Measurements from ENCODE around the gene CD99L2.
"Not testable (repeated sequence)": the region's sequence is repeated elsewhere in the genome, so short reads cannot be mapped to it uniquely, and the experiment has no call there.

The CD99L2 gene

GRCh38 chrX:150849996-150850720 is 48.3 kb downstream of the CD99L2 start:
- no peak for FAIRE-seq

GRCh38 chrX:150849486-150849885 is 49.0 kb downstream of the CD99L2 start:
- FAIRE-seq, result no peak

- no peak for FAIRE-seq
Observed at GRCh38 chrX:150848914-150849365, 49.5 kb downstream of the CD99L2 start.

DNA sequence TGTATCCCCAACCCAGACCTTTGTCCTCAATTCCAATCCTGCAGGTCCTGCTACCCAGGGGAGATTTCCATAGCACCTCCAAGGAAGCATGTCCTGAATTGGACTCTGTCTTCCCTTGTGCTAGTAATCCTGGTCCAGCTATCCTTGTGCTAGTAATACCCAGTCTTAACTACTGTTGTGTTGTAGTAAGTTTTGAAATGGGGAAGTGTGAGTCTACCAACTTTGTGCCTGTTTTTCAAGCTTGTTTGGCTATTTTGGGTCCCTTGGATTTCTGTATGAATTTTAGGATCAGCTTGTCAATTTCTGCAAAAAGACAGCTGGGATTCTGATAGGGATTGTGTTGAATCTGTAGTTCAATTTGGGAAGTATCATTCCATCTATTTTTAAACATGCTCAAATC is 51.4 kb downstream of the CD99L2 start:
- no peak for FAIRE-seq

GRCh38 chrX:150846130-150846529 is 52.3 kb downstream of the CD99L2 start:
- no peak for FAIRE-seq

DNA sequence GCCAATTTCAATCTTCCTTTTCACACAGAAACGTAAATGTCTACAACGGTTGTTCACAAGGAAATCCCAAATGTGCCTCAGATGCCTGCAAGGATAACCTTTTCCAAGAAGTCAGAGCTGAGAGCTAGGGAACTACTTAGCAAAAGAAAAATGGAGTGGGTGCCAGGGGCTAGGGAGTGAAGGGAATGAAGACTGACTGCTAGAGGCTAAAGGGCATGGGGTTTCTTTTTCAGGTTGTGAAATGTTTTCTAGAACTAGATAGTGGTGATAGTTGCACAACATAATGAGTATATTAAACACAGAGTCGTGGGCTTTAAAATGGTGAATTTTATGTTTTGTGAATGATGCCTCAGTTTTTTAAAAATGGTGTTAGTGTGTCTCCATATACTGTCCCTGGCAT is 53.4 kb downstream of the CD99L2 start:
- no peak for FAIRE-seq

- FAIRE-seq, result no peak
Observed at GRCh38 chrX:150844016-150844415, 54.5 kb downstream of the CD99L2 start.

DNA sequence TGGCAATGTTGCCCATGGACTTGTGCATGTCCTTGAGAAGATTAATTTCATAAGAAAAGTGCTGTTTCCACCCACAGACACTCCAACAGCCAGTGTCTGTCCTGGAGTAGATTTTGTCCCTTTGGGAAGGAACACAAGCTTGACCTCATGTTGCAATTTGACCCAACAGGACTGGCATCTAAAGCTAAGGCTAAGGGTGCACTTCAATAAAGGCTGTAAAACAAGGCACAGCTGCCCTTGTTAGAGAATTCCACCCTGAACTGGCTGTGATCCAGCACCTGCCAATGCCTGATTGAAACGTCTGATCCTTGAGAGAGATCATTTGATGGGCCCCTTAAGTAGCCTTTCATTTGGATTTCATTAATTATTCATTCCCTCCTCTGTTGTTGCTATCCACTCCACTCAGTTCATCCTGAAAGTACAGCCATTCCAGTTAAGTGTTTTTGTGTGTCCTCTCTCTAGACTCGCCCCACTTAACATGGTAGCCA is 56.2 kb downstream of the CD99L2 start:
- FAIRE-seq, result no peak

- FAIRE-seq, result no peak
Observed at GRCh38 chrX:150841456-150842197, 56.8 kb downstream of the CD99L2 start.

- no peak for FAIRE-seq
Observed at GRCh38 chrX:150837845-150838244, 60.6 kb downstream of the CD99L2 start.

GRCh38 chrX:150834695-150835094 is 63.8 kb downstream of the CD99L2 start:
- no peak for FAIRE-seq

GRCh38 chrX:150833454-150834056 is 64.9 kb downstream of the CD99L2 start:
- no peak for FAIRE-seq

GRCh38 chrX:150831863-150832262 is 66.6 kb downstream of the CD99L2 start:
- peak; percentile 14 for FAIRE-seq

DNA sequence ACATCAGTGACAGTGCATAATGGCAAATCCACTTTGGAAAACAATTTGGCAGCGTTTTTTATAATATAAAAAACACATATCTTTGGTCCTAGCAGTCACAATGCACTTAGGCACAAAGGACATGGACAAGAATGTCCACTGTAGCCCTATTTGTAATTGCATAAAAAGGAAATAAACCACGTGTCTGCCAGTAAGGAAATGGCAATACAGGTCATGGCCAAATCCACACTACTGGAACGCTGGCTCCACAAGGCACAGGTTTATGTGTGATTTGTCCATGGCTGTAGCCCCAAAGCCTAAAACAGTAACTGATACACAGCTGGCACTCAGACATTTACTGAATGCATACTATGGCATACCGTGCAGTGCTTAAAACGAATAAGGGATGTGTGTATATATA is 69.7 kb downstream of the CD99L2 start:
- FAIRE-seq, result no peak

- FAIRE-seq, result not testable (repeated sequence)
Observed at GRCh38 chrX:150824352-150824751, 74.1 kb downstream of the CD99L2 start.

DNA sequence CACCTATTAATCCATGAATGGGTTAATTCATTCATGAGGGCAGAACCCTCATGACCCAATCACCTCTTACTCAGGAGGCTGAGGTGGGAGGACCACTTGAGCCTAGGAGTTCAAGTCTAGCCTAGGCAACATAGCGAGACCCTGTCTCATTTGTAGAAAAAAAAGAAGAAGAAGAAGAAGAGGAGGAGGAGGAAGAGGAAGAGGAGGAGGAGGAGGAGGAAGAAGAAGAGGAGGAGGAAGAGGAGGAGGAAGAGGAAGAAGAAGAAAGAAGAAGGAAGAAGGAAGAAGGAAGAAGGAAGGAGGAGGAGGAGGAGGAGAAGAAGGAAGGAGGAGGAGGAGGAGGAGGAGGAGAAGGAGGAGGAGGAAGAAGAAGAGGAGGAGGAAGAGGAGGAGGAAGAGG is 74.6 kb downstream of the CD99L2 start:
- not testable (repeated sequence) for FAIRE-seq

GRCh38 chrX:150821971-150822370 is 76.5 kb downstream of the CD99L2 start:
- no peak for FAIRE-seq

DNA sequence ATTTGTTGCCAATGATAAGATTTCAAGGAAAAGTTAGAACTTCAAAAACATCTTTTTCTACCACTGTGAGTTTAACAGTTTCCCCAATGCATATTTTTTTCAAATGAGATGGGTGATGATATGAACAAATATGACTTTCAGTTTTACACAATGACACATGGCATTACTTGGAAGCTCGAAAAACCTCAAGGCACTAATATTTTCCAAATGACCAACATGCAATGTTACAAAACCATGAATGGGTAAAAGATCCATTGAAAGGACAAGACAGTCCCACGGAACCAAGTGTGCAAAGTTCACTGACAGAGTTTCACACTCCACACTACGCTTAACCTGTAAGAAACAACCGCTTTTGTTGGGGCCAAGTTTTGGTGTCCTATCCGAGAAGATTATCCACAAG is 84.5 kb downstream of the CD99L2 start:
- FAIRE-seq, result peak; percentile 43

DNA sequence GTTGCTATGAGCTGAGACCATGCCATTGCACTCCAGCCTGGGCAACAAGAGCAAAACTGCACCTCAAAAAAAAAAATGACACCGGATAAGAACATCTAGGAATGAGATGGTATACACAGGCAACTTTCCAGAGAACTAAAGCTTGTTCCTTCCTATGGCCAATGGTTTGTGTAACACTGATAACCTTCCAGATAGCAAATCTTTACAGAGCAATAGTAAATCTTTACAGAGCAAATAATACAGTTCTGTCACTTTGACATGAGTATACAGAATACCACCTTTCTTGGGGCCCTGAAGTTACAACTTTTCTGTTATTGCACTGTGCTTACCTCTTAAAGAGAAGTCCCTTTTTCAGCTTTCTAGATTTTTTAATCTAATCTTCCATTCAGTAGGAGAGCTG is 91.6 kb downstream of the CD99L2 start:
- FAIRE-seq, result no peak

- FAIRE-seq, result no peak
Observed at GRCh38 chrX:150805736-150806135, 92.7 kb downstream of the CD99L2 start.

DNA sequence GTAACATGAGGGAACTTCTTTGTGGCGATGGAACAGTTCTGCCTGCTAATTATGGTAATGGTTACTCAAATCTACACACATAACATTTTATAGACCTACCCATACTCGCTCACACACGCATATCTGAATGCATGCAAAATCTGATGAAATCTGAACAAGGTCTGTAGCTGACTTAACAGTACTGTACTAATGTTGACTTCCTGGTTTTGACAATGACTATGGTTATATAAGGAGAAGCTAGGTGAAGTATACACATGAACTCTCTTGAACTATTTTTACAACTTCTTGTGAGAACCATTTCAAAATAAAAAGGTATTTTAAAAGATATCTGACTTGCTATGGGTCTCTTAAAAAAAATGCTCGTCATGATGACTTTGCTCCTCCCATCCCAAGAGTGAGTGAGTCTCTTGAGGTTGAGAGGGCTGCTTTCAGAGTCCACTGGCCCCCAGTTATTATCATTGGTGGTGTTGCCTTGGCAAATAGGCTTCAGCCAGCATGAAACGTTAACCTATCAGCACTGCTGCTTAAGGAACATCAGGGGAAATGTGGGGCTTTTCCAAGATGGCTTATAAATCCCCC is 105.4 kb downstream of the CD99L2 start:
- FAIRE-seq, result no peak

DNA sequence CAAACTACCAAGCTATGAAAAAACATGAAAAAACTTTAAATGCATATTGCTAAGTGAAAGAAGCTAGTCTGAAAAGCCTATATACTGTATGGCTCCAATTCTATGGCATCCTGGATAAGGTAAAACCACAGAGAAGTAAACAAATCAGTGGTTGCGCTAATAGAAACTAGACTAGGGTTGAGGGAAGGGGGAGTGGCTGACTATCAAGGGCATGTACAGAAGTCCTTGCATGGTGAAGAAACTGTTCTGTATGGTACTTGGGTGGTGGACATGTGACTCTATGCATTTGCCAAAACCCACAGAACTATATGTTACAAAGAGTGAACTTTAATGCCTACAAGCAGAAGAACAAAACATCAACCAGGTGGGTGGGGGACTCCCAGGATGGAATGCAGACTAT is 108.4 kb downstream of the CD99L2 start:
- FAIRE-seq, result no peak

GRCh38 chrX:150781677-150782076 is 116.8 kb downstream of the CD99L2 start:
- FAIRE-seq, result no peak

Data from colon (tissue), 2 donors.